ENCODE data around the gene ZNF782.

- no peak for TF ChIP-seq TCF4 (CRISPR knock-in tag; IDR thresholded peaks at IDR 0.05; ENCODE audit: borderline replicate concordance)
- TF ChIP-seq CREB5 (CRISPR knock-in tag; IDR thresholded peaks at IDR 0.05; ENCODE audit: low read depth) = no peak
- no peak for TF ChIP-seq SNAI2 (CRISPR knock-in tag; IDR thresholded peaks at IDR 0.05)
- TF ChIP-seq PATZ1 (CRISPR knock-in tag; IDR thresholded peaks at IDR 0.05; ENCODE audit: borderline replicate concordance) = no peak
- TF ChIP-seq ZFP3 (CRISPR knock-in tag; IDR thresholded peaks at IDR 0.05) = no peak
- TF ChIP-seq ISL1 (CRISPR knock-in tag; IDR thresholded peaks at IDR 0.05) = no peak
- TF ChIP-seq CSRNP3 (CRISPR knock-in tag; IDR thresholded peaks at IDR 0.05) = no peak
These were observed 36.3 kb downstream of the ZNF782 start for GRCh38 chr9:96817973-96818372.
